ENCODE data around the gene STAC3.

DNA sequence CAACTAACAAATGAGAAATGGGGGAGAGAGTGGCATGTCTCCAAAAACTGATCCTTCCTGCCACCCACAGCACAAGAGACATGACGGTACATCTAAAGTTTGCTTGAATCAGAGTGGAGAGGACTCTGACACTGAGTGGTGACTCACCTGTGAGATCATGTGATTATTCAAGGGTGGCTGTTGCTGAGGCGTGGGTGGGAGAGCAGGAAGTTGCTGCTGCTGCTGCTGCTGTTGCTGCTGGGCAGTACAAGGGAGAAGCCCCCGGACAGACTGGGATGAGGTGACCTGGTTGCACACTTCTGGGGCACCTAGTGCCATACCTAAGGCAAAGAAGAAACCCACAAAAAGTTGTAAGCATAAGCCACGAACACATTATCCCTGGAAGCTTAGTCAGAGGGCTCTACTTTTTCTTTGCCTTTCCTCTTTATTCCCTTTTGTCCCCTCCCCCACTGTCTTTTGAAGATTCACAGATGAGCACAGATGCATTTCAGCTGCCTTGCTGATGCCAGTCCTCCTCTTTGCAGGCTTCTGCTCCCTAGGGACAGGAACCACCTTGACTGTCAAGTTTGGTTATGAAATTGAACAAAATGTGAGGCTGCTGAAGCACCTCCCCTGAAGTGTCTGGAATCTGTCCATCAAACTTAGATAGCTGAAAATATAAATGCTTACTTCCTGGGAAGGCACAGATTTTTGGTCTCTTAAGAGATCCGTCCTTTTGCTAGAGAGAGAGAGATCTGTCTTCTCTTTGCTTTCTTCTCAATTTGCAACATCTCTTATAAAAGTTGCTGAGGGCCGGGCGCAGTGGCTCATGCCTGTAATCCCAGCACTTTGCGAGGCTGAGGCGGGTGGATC lies 29.4 kb upstream of the STAC3 start:
- TF ChIP-seq, protein P1, sequence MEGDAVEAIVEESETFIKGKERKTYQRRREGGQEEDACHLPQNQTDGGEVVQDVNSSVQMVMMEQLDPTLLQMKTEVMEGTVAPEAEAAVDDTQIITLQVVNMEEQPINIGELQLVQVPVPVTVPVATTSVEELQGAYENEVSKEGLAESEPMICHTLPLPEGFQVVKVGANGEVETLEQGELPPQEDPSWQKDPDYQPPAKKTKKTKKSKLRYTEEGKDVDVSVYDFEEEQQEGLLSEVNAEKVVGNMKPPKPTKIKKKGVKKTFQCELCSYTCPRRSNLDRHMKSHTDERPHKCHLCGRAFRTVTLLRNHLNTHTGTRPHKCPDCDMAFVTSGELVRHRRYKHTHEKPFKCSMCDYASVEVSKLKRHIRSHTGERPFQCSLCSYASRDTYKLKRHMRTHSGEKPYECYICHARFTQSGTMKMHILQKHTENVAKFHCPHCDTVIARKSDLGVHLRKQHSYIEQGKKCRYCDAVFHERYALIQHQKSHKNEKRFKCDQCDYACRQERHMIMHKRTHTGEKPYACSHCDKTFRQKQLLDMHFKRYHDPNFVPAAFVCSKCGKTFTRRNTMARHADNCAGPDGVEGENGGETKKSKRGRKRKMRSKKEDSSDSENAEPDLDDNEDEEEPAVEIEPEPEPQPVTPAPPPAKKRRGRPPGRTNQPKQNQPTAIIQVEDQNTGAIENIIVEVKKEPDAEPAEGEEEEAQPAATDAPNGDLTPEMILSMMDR (IDR thresholded peaks at IDR 0.05), result no peak
- TF ChIP-seq MAZ (IDR thresholded peaks at IDR 0.05; ENCODE audit: borderline replicate concordance, low read depth, low read length) (no peak), ZNF302 (CRISPR knock-in tag; IDR thresholded peaks at IDR 0.05) (no peak)
- TF ChIP-seq, protein P2, sequence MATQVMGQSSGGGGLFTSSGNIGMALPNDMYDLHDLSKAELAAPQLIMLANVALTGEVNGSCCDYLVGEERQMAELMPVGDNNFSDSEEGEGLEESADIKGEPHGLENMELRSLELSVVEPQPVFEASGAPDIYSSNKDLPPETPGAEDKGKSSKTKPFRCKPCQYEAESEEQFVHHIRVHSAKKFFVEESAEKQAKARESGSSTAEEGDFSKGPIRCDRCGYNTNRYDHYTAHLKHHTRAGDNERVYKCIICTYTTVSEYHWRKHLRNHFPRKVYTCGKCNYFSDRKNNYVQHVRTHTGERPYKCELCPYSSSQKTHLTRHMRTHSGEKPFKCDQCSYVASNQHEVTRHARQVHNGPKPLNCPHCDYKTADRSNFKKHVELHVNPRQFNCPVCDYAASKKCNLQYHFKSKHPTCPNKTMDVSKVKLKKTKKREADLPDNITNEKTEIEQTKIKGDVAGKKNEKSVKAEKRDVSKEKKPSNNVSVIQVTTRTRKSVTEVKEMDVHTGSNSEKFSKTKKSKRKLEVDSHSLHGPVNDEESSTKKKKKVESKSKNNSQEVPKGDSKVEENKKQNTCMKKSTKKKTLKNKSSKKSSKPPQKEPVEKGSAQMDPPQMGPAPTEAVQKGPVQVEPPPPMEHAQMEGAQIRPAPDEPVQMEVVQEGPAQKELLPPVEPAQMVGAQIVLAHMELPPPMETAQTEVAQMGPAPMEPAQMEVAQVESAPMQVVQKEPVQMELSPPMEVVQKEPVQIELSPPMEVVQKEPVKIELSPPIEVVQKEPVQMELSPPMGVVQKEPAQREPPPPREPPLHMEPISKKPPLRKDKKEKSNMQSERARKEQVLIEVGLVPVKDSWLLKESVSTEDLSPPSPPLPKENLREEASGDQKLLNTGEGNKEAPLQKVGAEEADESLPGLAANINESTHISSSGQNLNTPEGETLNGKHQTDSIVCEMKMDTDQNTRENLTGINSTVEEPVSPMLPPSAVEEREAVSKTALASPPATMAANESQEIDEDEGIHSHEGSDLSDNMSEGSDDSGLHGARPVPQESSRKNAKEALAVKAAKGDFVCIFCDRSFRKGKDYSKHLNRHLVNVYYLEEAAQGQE (IDR thresholded peaks at IDR 0.05), result no peak
- TF ChIP-seq, protein P3, sequence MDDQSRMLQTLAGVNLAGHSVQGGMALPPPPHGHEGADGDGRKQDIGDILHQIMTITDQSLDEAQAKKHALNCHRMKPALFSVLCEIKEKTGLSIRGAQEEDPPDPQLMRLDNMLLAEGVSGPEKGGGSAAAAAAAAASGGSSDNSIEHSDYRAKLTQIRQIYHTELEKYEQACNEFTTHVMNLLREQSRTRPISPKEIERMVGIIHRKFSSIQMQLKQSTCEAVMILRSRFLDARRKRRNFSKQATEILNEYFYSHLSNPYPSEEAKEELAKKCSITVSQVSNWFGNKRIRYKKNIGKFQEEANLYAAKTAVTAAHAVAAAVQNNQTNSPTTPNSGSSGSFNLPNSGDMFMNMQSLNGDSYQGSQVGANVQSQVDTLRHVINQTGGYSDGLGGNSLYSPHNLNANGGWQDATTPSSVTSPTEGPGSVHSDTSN (IDR thresholded peaks at IDR 0.05), result no peak
